ENCODE results near the gene UBE2E1. TPM values are rescaled to one million over a fixed set of nuclear protein-coding genes. Genes with fewer than 3 reads are reported as not detected.

UBE2E1 gene
- total RNA-seq, 2 experiments from 2014 or later: 54.0 to 54.9 TPM

DNA sequence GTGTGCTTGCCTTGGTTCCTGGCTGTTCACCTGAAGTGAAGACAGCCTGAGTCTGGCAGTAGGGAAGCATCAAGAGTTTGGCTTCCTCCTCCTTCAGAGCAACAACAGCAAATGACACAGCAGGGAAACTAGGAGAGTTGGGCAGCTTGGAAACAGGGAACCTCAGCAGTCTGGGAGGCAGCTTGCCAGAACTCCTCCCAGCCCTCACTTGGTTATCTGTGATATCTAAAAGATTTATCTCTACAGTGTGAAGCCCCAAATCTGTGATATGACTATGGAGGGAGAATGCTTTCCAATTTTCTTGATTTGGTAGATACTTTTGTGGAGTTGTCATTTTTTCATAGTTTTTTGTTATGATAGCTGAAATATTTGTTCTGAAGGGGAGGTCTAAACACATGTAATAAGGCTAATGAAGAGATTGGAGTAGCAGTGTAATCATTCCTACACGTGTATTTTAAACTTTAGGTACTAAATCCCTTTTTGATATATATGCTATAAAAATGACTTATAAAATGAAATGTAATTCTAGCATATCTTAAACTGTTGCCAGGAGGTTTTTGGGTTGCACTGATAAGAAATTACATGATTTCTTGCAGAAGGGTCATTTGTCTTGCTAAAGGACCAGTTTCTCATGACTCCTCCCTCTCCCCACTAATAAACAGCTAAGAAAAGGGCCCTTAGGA, 20.8 kb downstream of the UBE2E1 start:
- H3K4me1 Mint-ChIP-seq (ENCODE audit: low read depth): peaks cover 18% of the 10 kb centered on the region
- POLR2A ChIA-PET: interaction anchor here (1.1 kb wide), 1 partner anchor 90 kb away, joined by 4 read pairs; the partner anchor contains the start of genes NKIRAS1 and RPL15
- DNase-seq: no peak

DNA sequence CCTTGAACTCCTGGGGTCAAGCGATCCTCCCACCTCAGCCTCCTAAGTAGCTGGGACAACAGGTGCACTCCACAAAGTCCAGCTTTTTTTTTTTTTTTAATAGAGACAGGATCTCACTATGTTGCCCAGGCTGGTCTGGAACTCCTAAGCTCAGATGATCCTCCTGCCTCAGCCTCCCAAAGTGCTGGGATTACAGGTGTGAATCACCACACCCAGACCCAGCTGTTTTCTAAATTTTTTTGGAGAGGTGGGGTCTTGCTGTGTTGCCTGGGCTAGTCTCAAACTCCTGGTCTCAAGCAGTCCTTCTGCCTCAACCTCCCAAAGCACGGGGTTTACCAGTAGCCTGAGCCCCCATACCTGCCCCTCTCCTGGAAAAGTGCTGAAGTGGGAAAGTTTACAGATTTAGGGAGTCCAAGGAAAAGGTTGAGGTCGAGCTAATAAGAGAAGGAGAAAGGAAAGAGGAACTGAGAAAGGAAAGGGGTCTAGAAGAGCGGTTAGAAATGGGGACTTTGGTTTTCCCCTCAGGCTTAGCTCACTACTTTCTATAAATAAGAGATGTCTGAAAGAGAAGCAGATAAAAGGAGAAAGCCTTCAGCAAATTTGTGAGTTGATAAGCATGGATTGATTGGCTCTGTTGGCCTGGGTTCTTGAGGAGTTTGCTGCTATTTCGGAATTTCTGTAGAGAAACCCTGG, 23.6 kb downstream of the UBE2E1 start:
- Mint-ChIP-seq H3K27ac (no peak overlapping the region), H3K36me3 (ENCODE audit: low read depth) (peaks cover 9% of the 10 kb centered on the region), H3K9me3 (ENCODE audit: insufficient read depth) (no peaks in the 10 kb centered on the region), H3K4me3 (no peak overlapping the region), H3K4me1 (ENCODE audit: low read depth) (peaks cover 21% of the 10 kb centered on the region), H3K27me3 (ENCODE audit: low read depth) (no peaks in the 10 kb centered on the region)
- ChIA-PET POLR2A (interaction anchor here (3.2 kb wide), 1 partner anchor 87 kb away, joined by 11 read pairs; the partner anchor contains the start of genes NKIRAS1 and RPL15), CTCF (interaction anchor here (1.3 kb wide), 1 partner anchor 10 kb away, joined by 3 read pairs; no protein-coding TSS in a partner anchor)
- no peak for ATAC-seq
- DNase-seq: no peak

More for the DNA sequence above, 20.8 kb downstream of the UBE2E1 start:
- H3K9me3 Mint-ChIP-seq (ENCODE audit: insufficient read depth): no peaks in the 10 kb centered on the region
- H3K36me3 Mint-ChIP-seq (ENCODE audit: low read depth): peaks cover 9% of the 10 kb centered on the region
- ATAC-seq: no peak
- no peak overlapping the region for H3K4me3 Mint-ChIP-seq
- H3K27me3 Mint-ChIP-seq (ENCODE audit: low read depth): no peaks in the 10 kb centered on the region
- CTCF ChIA-PET: no interaction called here
- no peak overlapping the region for H3K27ac Mint-ChIP-seq

- no peak overlapping the region for H3K27ac Mint-ChIP-seq
- peaks cover 6% of the 10 kb centered on the region for H3K36me3 Mint-ChIP-seq (ENCODE audit: low read depth)
- ChIA-PET CTCF (interaction anchor here (0.9 to 2.3 kb wide), 3 partner anchors 9 to 58 kb away, joined by 3 to 6 read pairs (median 3); no protein-coding TSS in a partner anchor), POLR2A (interaction anchor here (0.9 to 3.2 kb wide), 2 partner anchors 10 to 86 kb away, joined by 4 to 11 read pairs; partner anchors contain the start of genes NKIRAS1 and RPL15)
- H3K9me3 Mint-ChIP-seq (ENCODE audit: insufficient read depth): no peaks in the 10 kb centered on the region
- ATAC-seq (peak; percentile 65), DNase-seq (no peak)
- no peak overlapping the region for H3K4me3 Mint-ChIP-seq
- peaks cover 21% of the 10 kb centered on the region for H3K4me1 Mint-ChIP-seq (ENCODE audit: low read depth)
- H3K27me3 Mint-ChIP-seq (ENCODE audit: low read depth): no peaks in the 10 kb centered on the region
These were observed 25.2 kb downstream of the UBE2E1 start for GRCh38 chr3:23830869-23831484.

DNA sequence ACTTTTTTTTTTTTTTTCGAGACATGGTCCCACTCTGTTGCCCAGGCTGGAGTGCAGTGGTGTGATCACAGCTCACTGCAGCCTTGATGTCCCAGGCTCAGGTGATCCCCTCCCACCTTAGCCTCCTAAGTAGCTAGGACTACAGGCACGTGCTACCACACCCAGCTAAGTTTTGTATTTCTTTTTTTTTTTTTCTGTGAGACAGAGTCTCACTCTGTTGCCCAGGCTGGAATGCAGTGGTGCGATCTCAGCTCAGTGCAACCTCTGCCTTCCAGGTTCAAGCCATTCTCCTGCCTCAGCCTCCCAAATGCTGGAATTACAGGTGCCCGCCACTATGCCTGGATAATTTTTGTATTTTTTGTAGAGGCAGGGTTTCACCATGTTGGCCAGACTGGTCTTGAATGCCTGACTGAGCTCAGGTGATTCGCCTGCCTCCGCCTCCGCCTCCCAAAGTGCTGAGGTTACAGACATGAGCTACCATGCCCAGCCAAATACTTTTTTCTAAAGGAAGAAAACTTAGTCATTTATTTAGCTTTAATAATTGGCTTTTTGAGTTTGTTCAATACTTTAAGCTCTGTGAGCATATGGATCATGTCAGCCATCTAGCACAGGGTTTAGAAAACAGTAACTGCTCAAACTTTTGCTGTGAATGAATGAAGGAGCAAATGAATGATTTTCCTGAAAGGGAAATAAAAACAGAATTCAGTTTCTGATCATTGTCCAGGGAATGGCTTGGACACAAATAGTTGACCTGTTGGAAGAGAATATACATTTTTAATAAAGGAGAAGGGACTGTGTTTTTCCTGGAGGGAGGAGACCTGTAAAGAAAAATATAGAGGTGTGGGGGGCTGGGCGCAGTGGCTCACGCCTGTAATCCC, 26.0 kb downstream of the UBE2E1 start:
- H3K27me3 Mint-ChIP-seq (ENCODE audit: low read depth): no peaks in the 10 kb centered on the region
- POLR2A ChIA-PET: interaction anchor here (0.9 to 3.2 kb wide), 2 partner anchors 11 to 85 kb away, joined by 4 to 11 read pairs; partner anchors contain the start of genes NKIRAS1 and RPL15
- DNase-seq (no peak), ATAC-seq (no peak)
- peaks cover 5% of the 10 kb centered on the region for H3K36me3 Mint-ChIP-seq (ENCODE audit: low read depth)
- peaks cover 21% of the 10 kb centered on the region for H3K4me1 Mint-ChIP-seq (ENCODE audit: low read depth)
- H3K9me3 Mint-ChIP-seq (ENCODE audit: insufficient read depth): no peaks in the 10 kb centered on the region
- H3K27ac Mint-ChIP-seq: no peak overlapping the region
- H3K4me3 Mint-ChIP-seq: no peak overlapping the region
- CTCF ChIA-PET: interaction anchor here (0.9 to 2.3 kb wide), 3 partner anchors 8 to 57 kb away, joined by 3 to 6 read pairs (median 3); no protein-coding TSS in a partner anchor

DNA sequence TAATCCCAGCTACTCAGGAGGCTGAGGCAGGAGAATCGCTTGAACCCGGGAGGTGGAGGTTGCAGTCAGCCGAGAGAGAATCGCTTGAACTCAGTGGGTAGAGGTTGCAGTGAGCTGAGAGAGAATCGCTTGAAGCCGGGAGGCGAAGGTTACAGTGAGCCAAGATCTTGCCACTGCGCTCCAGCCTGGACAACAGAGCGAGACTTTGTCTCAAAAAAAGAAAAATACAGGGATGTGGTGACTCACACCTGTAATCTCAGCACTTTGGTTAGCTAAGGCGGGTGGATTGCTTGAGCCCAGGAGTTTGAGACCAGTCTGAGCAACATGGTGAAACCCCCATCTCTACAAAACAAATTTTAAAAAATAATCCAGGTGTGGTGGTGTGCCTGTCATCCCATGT, 26.8 kb downstream of the UBE2E1 start:
- Mint-ChIP-seq H3K27me3 (ENCODE audit: low read depth) (no peaks in the 10 kb centered on the region), H3K4me3 (no peak overlapping the region), H3K4me1 (ENCODE audit: low read depth) (peaks cover 21% of the 10 kb centered on the region), H3K9me3 (ENCODE audit: insufficient read depth) (no peaks in the 10 kb centered on the region), H3K27ac (no peak overlapping the region), H3K36me3 (ENCODE audit: low read depth) (peaks cover 5% of the 10 kb centered on the region)
- DNase-seq (no peak), ATAC-seq (no peak)
- CTCF ChIA-PET: no interaction called here
- POLR2A ChIA-PET: no interaction called here

DNA sequence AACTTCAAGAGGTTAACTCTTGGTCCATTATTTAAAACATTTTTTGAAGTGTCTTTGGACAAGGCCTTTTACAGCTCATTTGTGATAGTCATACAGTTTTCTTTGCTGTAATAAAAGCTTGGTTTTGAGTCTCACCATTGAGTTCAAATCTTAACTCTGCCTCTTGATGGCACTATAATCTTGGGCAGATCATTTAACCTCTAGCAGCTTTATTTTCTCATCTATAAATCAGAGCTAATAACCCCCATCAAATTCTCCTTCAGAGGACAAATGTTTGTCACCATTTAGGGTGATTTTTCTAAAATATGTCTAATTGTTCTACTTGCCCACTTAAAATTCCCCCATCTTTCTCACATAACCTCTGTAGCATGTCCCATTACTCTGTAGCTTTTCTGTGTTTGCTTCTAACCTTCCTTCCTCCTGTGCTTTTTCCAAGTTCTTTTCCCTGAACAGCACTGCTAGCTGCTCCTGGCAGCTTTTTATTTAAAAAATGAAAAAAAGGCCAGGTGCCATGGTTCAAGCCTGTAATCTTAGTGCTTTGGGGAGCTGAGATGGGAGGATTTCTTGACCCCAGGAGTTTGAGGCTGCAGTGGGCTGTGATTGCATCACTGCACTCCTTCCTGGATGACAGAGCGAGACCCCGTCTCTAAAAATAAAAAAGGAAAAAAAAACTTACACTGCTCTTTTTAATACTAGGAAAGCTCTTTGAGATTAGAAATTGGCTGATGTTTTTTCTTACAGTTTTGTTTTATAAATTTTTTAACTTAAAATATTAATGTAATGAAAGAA, 28.5 kb downstream of the UBE2E1 start:
- ChIA-PET CTCF (interaction anchor here (0.9 to 1.6 kb wide), 12 partner anchors 8 to 628 kb away, joined by 3 to 11 read pairs (median 3); no protein-coding TSS in a partner anchor), POLR2A (interaction anchor here (0.9 kb wide), 1 partner anchor 47 kb away, joined by 3 read pairs; no protein-coding TSS in a partner anchor)
- ATAC-seq: no peak
- peaks cover 3% of the 10 kb centered on the region for H3K36me3 Mint-ChIP-seq (ENCODE audit: low read depth)
- no peaks in the 10 kb centered on the region for H3K9me3 Mint-ChIP-seq (ENCODE audit: insufficient read depth)
- H3K4me1 Mint-ChIP-seq (ENCODE audit: low read depth): peaks cover 18% of the 10 kb centered on the region
- H3K27ac Mint-ChIP-seq: no peak overlapping the region
- H3K27me3 Mint-ChIP-seq (ENCODE audit: low read depth): no peaks in the 10 kb centered on the region
- H3K4me3 Mint-ChIP-seq: no peak overlapping the region
- no peak for DNase-seq

DNA sequence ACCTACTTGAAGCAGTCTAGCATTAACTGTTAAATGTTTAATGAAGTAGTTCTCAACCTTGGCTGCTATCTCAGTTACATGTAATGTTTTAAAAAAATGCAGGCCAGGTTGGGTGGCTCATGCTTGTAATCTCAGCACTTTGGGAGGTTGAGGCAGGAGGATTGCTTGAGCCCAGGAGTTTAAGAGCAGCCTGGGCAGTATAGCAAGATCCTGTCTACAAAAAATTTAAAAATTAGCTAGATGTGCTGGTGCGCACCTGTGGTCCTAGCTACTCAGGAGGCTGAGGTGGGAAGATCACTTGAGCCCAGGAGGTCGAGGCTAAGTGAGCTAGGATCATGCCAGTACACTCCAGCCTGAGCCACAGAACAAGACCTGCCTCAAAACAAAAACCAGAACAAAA, 29.3 kb downstream of the UBE2E1 start:
- peaks cover 3% of the 10 kb centered on the region for H3K36me3 Mint-ChIP-seq (ENCODE audit: low read depth)
- no peaks in the 10 kb centered on the region for H3K27me3 Mint-ChIP-seq (ENCODE audit: low read depth)
- H3K9me3 Mint-ChIP-seq (ENCODE audit: insufficient read depth): no peaks in the 10 kb centered on the region
- ATAC-seq (no peak), DNase-seq (no peak)
- H3K4me3 Mint-ChIP-seq: no peak overlapping the region
- ChIA-PET CTCF (interaction anchor here (0.9 to 1.6 kb wide), 3 partner anchors 53 to 111 kb away, joined by 3 to 11 read pairs (median 3); no protein-coding TSS in a partner anchor), POLR2A (no interaction called here)
- H3K27ac Mint-ChIP-seq: no peak overlapping the region
- peaks cover 13% of the 10 kb centered on the region for H3K4me1 Mint-ChIP-seq (ENCODE audit: low read depth)

GRCh38 chr3:23835802-23836201, 30.0 kb downstream of the UBE2E1 start:
- Mint-ChIP-seq H3K27ac (no peak overlapping the region), H3K27me3 (ENCODE audit: low read depth) (no peaks in the 10 kb centered on the region), H3K36me3 (ENCODE audit: low read depth) (peaks cover 3% of the 10 kb centered on the region), H3K4me1 (ENCODE audit: low read depth) (peaks cover 6% of the 10 kb centered on the region), H3K4me3 (no peak overlapping the region), H3K9me3 (ENCODE audit: insufficient read depth) (no peaks in the 10 kb centered on the region)
- DNase-seq (no peak), ATAC-seq (no peak)
- CTCF ChIA-PET: interaction anchor here (0.8 to 1.0 kb wide), 2 partner anchors 11 to 23 kb away, joined by 3 read pairs; no protein-coding TSS in a partner anchor
- POLR2A ChIA-PET: interaction anchor here (1.6 kb wide), 1 partner anchor 81 kb away, joined by 4 read pairs; the partner anchor contains the start of genes NKIRAS1 and RPL15

DNA sequence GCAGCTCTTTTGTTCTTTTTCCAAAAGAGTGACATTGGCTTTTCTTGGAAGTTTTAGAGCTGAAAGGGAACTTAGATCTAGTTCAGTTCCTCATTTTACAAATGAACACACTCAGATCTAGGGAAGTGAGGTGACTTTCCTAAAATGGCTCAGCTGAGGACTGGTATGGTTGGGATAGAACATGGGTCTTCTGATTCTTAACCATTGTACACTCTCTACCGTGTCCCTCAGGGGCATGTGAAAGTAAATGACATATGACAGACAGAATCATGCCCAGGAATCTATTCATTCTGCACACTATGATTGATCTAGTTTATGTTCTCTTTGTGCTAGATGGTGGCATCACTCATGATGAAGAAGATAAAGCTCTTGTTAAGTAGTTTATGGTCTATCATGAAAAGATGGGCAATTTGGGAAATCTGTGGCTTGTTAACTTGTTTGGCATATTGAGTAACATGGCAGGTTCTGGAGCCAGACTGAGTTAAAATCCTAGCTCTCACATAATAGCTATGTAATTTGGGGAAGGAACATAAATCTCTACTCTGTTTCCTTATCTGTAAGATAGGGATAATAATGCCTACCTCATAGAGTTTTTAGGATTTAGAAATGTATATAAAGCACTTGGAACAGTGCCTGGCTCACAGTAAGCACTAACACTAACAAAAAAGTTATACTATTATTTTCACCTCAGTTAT, 30.9 kb downstream of the UBE2E1 start:
- no peak overlapping the region for H3K27ac Mint-ChIP-seq
- no peak overlapping the region for H3K4me3 Mint-ChIP-seq
- ChIA-PET POLR2A (interaction anchor here (1.6 kb wide), 1 partner anchor 80 kb away, joined by 4 read pairs; the partner anchor contains the start of genes NKIRAS1 and RPL15), CTCF (interaction anchor here (0.8 to 1.4 kb wide), 4 partner anchors 10 to 54 kb away, joined by 3 to 6 read pairs (median 3); no protein-coding TSS in a partner anchor)
- H3K36me3 Mint-ChIP-seq (ENCODE audit: low read depth): no peaks in the 10 kb centered on the region
- no peaks in the 10 kb centered on the region for H3K27me3 Mint-ChIP-seq (ENCODE audit: low read depth)
- H3K4me1 Mint-ChIP-seq (ENCODE audit: low read depth): peaks cover 3% of the 10 kb centered on the region
- no peak for ATAC-seq
- H3K9me3 Mint-ChIP-seq (ENCODE audit: insufficient read depth): no peaks in the 10 kb centered on the region
- no peak for DNase-seq

GRCh38 chr3:23837286-23837685, 31.5 kb downstream of the UBE2E1 start:
- Mint-ChIP-seq H3K9me3 (ENCODE audit: insufficient read depth) (no peaks in the 10 kb centered on the region), H3K36me3 (ENCODE audit: low read depth) (no peaks in the 10 kb centered on the region), H3K27ac (no peak overlapping the region), H3K27me3 (ENCODE audit: low read depth) (no peaks in the 10 kb centered on the region), H3K4me3 (no peak overlapping the region), H3K4me1 (ENCODE audit: low read depth) (no peaks in the 10 kb centered on the region)
- no peak for DNase-seq
- ChIA-PET POLR2A (interaction anchor here (1.6 kb wide), 1 partner anchor 79 kb away, joined by 4 read pairs; the partner anchor contains the start of genes NKIRAS1 and RPL15), CTCF (interaction anchor here (0.8 to 1.4 kb wide), 3 partner anchors 9 to 53 kb away, joined by 3 to 6 read pairs (median 3); no protein-coding TSS in a partner anchor)
- ATAC-seq: no peak
